GM19043 (cell line): ENCODE results near the gene IKBKG.
"Not testable (repeated sequence)": the region's sequence is repeated elsewhere in the genome, so short reads cannot be mapped to it uniquely, and the experiment has no call there.

Experiments used
- ATAC-seq: cut with Tn5 transposase; IDR thresholded peaks from one replicate; pipeline ENCODE4 v1.9.1; 2021; ENCODE audit warnings: low read depth; ENCODE audit not compliant: unreplicated experiment

The IKBKG gene

DNA sequence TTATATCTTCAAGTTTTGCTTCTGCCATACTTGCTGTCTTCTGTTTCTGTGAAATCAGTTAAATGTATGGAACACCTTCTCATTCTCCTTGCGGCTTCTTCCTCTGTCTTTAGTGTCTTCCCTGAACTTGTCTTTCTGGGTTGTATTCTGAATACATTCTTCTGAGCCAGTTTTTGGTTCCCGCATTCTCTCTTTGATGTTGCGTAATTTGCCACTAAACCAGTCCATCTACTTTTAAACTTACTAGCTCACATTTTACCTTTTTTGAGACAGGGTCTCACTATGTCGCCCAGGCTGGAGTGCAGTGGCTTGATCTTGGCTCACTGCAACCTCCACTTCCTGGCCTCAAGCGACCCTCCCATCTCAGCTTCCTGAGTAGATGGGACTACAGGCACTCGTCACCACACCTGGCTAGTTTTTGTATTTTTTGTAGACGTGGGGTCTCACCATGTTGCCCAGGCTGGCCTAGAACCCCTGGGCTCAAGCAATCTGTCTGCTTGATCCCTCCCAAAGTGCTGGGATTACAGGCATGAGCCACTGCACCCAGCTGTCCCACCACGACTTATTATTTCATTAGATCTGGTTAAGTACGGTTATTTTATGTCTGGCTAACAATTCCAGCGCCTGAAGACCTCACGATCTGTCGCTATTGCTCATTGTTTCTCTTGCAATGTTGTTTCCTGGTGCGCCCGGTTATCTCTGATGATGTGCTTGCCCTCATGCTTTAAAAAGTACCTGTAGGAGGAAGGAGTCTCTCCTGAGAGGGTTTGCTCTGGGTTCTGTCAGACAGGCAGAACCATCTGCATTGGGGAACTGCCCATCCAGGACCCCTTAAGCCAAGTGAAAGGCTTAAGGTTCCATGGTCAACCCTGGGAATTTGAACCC, 21.6 kb upstream of the IKBKG start:
- no peak for ATAC-seq

GRCh38 chrX:154526901-154527675, 20.3 kb upstream of the IKBKG start:
- peak; percentile 78 for ATAC-seq

DNA sequence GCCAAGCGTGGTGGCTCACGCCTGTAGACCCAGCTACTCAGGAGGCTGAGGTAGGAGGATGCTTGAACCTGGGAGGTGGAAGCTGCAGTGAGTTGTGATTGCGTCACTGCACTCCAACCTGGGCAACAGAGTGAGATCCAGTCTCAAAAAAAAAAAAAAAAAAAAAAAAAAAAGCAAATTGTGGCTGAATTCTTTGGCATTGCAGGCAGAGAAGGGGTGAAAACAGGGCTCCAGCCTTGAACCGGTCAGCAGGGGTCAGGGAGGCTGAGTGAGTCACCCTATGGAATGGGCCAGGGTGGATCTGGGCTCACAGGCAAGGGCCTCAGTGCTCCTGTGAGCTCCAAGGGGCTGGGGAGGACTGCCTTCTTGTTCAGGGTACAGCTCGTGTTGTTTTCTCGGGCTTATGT, 18.2 kb upstream of the IKBKG start:
- no peak for ATAC-seq

GRCh38 chrX:154530286-154530685, 17.1 kb upstream of the IKBKG start:
- no peak for ATAC-seq

- ATAC-seq = no peak
Observed at GRCh38 chrX:154531626-154532025, 15.8 kb upstream of the IKBKG start.

DNA sequence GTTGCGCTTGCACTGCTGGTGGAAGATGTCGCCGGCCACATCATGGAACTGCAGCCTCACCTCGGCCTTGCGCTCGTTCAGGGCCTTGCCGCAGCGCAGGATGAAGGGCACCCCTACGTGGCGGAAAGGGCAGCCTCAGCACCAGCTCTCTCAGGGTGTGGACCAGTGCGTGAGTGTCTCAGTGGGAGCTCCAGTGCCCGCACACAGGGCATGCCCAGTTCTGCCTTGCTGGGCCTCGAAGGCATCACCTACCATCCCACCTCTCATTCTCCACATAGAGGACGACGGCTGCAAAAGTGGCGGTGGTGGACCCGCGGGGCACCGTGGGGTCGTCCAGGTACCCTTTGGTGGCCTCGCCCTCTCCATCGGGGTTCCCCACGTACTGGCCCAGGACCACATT, 14.7 kb upstream of the IKBKG start:
- no peak for ATAC-seq

GRCh38 chrX:154534526-154535322, 12.7 kb upstream of the IKBKG start:
- no peak for ATAC-seq

DNA sequence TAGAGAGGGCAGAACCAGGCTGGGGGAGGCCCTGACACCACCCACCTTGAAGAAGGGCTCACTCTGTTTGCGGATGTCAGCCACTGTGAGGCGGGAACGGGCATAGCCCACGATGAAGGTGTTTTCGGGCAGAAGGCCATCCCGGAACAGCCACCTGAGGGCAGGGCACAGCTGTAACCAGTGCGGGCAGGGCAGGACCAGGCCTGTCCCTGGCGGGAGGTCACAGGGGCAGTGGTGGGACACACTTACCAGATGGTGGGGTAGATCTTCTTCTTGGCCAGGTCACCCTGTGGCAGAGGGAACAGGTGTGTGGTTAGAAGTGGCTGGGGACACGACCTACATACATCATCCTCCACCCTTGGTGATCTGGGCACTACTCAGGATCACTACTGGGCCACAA, 11.5 kb upstream of the IKBKG start:
- no peak for ATAC-seq

- no peak for ATAC-seq
Observed at GRCh38 chrX:154539077-154539476, 8.3 kb upstream of the IKBKG start.

DNA sequence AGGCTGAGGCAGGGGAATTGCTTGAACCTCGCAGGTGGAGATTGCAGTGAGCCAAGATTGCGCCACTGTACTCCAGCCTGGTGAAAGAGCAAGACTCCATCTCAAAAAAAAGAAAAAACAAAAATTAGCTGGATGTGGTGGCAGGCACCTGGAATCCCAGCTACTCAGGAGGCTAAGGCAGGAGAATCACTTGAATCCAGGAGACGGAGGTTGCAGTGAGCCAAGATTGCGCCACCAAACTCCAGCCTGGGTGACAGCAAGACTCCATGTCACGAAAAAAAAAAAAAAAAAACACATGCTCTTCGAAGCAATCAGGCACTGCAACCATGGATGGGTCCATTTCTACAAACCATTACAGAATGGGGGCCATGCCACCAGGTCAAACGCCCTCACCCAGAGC, 7.1 kb upstream of the IKBKG start:
- ATAC-seq = not testable (repeated sequence)

DNA sequence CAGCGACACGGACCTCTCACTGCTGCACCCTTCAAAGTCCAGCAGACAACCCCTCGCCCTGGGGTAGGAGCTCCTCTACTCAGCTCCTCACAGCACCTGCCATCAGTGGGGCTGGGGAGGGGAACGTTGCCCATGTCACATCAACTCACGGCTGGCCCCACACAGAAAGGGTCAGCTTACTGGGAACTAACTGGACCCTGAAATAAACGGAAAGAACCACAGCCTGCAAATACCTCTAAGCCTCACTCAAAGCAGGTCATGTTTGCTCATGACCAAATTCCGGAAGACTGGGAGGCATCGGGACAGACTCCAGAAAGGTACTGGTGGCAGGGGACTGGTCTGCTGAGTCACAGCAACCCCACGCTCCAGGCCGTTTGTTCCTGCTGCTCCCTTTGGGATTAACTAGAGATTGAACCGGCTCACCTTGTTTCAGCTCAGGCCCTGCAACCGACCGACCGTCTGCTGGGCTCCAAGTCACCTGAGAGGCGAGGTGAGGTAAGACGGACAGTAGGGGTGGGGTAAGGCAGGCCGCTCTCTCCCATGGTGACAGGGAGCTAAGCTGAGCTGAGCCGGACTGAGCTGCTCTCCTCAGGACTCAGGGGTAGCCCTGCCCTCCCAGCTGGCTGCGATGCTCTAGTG, 6.4 kb upstream of the IKBKG start:
- ATAC-seq = no peak

GRCh38 chrX:154541589-154541895, 5.9 kb upstream of the IKBKG start:
- no peak for ATAC-seq

- no peak for ATAC-seq
Observed at GRCh38 chrX:154541896-154542722, 5.3 kb upstream of the IKBKG start.

- no peak for ATAC-seq
Observed at GRCh38 chrX:154542723-154543424, 4.5 kb upstream of the IKBKG start.

DNA sequence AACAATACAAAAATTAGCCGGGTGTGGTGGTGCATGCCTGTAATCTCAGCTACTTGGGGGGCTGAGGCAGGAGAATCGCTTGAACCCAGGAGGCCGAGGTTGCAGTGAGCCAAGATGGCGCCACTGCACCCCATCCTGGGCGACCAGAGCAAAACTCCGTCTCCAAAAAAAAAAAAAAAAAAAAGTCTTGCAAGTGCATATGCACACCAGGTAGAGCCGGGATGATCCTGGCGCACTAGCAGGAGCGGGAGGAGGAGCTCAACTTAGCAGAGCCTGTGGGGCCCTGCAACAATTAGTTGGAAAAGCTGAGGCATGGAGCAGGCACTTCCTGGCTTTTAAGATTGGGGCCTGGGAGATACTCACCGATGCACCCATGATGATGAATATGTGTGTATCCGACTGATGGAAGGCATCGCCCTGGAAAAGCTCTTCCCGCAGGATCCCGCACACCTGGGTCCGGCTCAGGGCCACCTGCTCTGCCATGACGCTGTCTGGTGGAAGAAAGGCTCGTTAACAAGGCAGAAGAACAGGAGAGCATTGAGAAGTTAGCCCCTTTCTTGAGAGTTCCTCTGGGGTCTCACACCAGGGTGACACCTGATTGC, 1.6 kb upstream of the IKBKG start:
- no peak for ATAC-seq

DNA sequence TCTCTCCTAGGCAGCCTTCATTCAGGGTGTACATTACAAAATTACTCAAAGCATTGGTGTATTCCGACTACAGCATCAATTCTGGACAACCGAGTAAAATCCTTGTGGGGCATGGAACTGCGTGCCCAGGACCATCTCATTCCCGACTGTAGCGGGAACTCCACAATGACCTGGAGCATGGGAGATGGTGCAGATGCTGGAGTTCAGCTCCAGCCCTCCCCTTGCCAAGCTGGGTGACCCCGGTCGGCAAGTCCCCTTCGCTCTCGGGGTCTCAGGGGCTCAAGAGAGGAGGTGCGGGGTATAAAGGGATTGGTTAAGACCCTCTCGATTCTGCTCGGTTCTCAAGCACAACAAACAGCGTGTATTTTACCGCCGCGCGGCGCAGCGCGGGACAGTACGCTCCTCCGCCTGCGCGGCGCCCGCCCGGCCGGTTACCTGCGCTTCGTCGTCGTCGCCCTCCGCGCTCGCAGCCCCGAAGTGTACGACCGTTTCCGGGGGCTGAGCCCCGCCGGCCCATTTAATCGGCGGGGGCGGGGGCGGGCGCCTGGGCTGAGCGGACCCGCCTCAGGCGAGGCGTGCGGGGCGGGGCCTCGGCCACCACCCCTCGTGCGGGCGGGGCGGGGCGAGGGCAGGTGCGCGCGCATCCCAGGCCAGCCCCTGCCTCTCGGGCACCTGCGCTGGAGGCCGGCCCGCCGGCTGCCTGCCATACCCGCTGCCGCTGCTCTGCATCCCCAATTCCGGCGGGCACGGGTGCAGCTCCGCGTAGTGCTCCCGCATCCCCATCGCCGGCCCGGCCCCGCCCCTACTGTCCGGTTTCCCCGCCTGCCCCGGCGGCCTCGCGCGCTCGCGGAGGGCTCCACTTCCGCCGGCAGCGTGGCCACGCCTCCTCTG, 821 bp upstream of the IKBKG start, which contains the start of gene G6PD:
G6PD (minus strand) TSS at position 493 of the 891 bp plus-strand sequence. CDS start 691 bp downstream, outside the sequence.
- ATAC-seq = peak; percentile 36

GRCh38 chrX:154548028-154548316, 552 bp downstream of the IKBKG start:
- ATAC-seq = no peak

- no peak for ATAC-seq
Observed at GRCh38 chrX:154549766-154550165, 2.3 kb downstream of the IKBKG start.
